ENCODE measurements around the gene PHF21B. TPM values are rescaled to one million over a fixed set of nuclear protein-coding genes. Genes with fewer than 3 reads are reported as not detected.

The PHF21B gene
- total RNA-seq, 4 donors from 2014 or later = not detected

GRCh38 chr22:44931766-44932165, 78.0 kb downstream of the PHF21B start:
- H3K27ac ChIP-seq = no peak overlapping the region
- H3K27me3 ChIP-seq = peaks cover 31% of the 10 kb centered on the region
- no peak for TF ChIP-seq POLR2AphosphoS5 (IDR thresholded peaks at IDR 0.05)
- TF ChIP-seq EP300 (IDR thresholded peaks at IDR 0.05) = no peak
- TF ChIP-seq POLR2A (IDR thresholded peaks at IDR 0.05) = no peak
- no peak for TF ChIP-seq CTCF (IDR thresholded peaks at IDR 0.05)
- H3K36me3 ChIP-seq = no peaks in the 10 kb centered on the region
- no peak overlapping the region for H3K4me3 ChIP-seq
- WGBS = 55% methylated on average over 9 of the region's 9 CpGs
- H3K9me3 ChIP-seq = no peaks in the 10 kb centered on the region
- no peak for DNase-seq (ENCODE audit: low spot score in 2 of 2)
- H3K4me1 ChIP-seq = no peaks in the 10 kb centered on the region

- Histone ChIP-seq H3K27me3 (peaks cover 30% of the 10 kb centered on the region), H3K27ac (no peak overlapping the region), H3K4me3 (no peak overlapping the region), H3K9me3 (no peaks in the 10 kb centered on the region), H3K4me1 (no peaks in the 10 kb centered on the region), H3K36me3 (no peaks in the 10 kb centered on the region)
- WGBS = 63% methylated on average over 25 of the region's 26 CpGs
- TF ChIP-seq POLR2AphosphoS5 (IDR thresholded peaks at IDR 0.05) (no peak), EP300 (IDR thresholded peaks at IDR 0.05) (no peak), POLR2A (IDR thresholded peaks at IDR 0.05) (no peak), CTCF (IDR thresholded peaks at IDR 0.05) (no peak)
- DNase-seq (ENCODE audit: low spot score in 2 of 2) = no peak
These were observed 78.7 kb downstream of the PHF21B start for GRCh38 chr22:44931077-44931540.

GRCh38 chr22:44930711-44931035, 79.1 kb downstream of the PHF21B start:
- DNase-seq (ENCODE audit: low spot score in 2 of 2) = no peak
- Histone ChIP-seq H3K4me1 (no peaks in the 10 kb centered on the region), H3K36me3 (no peaks in the 10 kb centered on the region), H3K9me3 (no peaks in the 10 kb centered on the region), H3K27ac (no peak overlapping the region), H3K27me3 (peaks cover 27% of the 10 kb centered on the region), H3K4me3 (no peak overlapping the region)
- no peak for TF ChIP-seq POLR2AphosphoS5 (IDR thresholded peaks at IDR 0.05)
- TF ChIP-seq POLR2A (IDR thresholded peaks at IDR 0.05) = no peak
- TF ChIP-seq CTCF (IDR thresholded peaks at IDR 0.05) = no peak
- no peak for TF ChIP-seq EP300 (IDR thresholded peaks at IDR 0.05)
- WGBS = no CpG with 5 or more reads among the region's 8 CpGs

GRCh38 chr22:44930016-44930710, 79.6 kb downstream of the PHF21B start:
- peaks cover 26% of the 10 kb centered on the region for H3K27me3 ChIP-seq
- no peak overlapping the region for H3K27ac ChIP-seq
- H3K36me3 ChIP-seq = no peaks in the 10 kb centered on the region
- H3K4me1 ChIP-seq = no peaks in the 10 kb centered on the region
- 54% methylated on average over 4 of the region's 13 CpGs for WGBS
- TF ChIP-seq POLR2A (IDR thresholded peaks at IDR 0.05) = no peak
- TF ChIP-seq POLR2AphosphoS5 (IDR thresholded peaks at IDR 0.05) = no peak
- no peak for TF ChIP-seq EP300 (IDR thresholded peaks at IDR 0.05)
- no peak for TF ChIP-seq CTCF (IDR thresholded peaks at IDR 0.05)
- no peak for DNase-seq (ENCODE audit: low spot score in 2 of 2)
- H3K4me3 ChIP-seq = no peak overlapping the region
- H3K9me3 ChIP-seq = no peaks in the 10 kb centered on the region

- no peak for TF ChIP-seq POLR2AphosphoS5 (IDR thresholded peaks at IDR 0.05)
- TF ChIP-seq POLR2A (IDR thresholded peaks at IDR 0.05) = no peak
- no peak for TF ChIP-seq CTCF (IDR thresholded peaks at IDR 0.05)
- TF ChIP-seq EP300 (IDR thresholded peaks at IDR 0.05) = no peak
- Histone ChIP-seq H3K4me1 (no peaks in the 10 kb centered on the region), H3K4me3 (no peak overlapping the region), H3K9me3 (no peaks in the 10 kb centered on the region), H3K36me3 (no peaks in the 10 kb centered on the region), H3K27ac (no peak overlapping the region), H3K27me3 (peaks cover 23% of the 10 kb centered on the region)
- DNase-seq (ENCODE audit: low spot score in 2 of 2) = no peak
- 78% methylated on average over 15 of the region's 18 CpGs for WGBS
These were observed 80.3 kb downstream of the PHF21B start for GRCh38 chr22:44929359-44930015.

Data from suprapubic skin (tissue), 4 donors.